Sigmoid colon (tissue), 3 donors: ENCODE measurements around the gene CFAP53.

Experiments used
- POLR2A ChIP-seq, 2 donors: fragments of 450-650 bp; IDR thresholded peaks; one replicate each; pipeline ENCODE4 v1.6.1; 2016; ENCODE audit warnings: antibody characterized with exemption in 2 of 2, mild to moderate bottlenecking in 2 of 2, moderate library complexity in 2 of 2
- TF ChIP-seq, protein P1 (sequence below), 4 experiments: fragments of 450-650 bp in 3 of 4; fragments of 200-600 bp in 1 of 4; IDR thresholded peaks; one replicate each; pipeline ENCODE4 v1.5.1; 2016 to 2019; ENCODE audit warnings: antibody characterized with exemption in 4 of 4, mild to moderate bottlenecking in 3 of 4, moderate library complexity in 2 of 4

DNA sequence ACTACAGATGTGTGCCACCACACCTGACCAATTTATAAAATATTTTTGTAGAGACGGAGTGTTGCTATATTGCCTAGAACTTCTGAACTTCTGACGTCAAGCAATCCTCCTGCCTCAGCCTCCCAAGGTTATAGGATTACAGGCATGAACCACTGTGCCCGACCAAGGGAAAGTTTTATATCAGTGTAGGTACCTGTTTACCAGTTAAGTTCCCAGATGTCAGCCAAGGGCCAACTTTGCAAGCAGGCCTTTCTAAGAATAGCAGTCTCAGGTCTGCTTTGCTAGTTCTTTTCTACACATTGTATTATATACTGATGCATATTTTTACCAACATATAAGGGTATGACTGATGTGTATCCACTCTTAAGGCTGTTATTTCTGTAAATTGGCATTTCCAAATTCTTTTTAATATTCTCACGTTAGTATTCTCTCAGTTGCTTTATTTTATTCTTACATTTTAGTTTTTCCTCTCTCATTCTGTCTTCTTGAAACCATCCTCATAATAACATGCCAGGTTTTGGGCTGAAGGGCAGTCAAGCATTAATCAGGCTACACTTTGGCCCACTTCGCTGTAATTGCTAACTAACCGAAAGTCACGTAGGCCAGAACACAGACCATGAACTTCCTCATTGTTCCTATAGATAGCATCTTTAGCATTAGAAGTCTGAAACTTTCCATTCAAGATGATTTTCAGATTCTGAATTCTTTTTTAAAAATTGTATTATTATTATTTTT, 46.2 kb upstream of the CFAP53 start:
- TF ChIP-seq, protein P1, sequence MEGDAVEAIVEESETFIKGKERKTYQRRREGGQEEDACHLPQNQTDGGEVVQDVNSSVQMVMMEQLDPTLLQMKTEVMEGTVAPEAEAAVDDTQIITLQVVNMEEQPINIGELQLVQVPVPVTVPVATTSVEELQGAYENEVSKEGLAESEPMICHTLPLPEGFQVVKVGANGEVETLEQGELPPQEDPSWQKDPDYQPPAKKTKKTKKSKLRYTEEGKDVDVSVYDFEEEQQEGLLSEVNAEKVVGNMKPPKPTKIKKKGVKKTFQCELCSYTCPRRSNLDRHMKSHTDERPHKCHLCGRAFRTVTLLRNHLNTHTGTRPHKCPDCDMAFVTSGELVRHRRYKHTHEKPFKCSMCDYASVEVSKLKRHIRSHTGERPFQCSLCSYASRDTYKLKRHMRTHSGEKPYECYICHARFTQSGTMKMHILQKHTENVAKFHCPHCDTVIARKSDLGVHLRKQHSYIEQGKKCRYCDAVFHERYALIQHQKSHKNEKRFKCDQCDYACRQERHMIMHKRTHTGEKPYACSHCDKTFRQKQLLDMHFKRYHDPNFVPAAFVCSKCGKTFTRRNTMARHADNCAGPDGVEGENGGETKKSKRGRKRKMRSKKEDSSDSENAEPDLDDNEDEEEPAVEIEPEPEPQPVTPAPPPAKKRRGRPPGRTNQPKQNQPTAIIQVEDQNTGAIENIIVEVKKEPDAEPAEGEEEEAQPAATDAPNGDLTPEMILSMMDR (IDR thresholded peaks at IDR 0.05): no peak
- no peak for TF ChIP-seq POLR2A (IDR thresholded peaks at IDR 0.05)
